HepG2 (cell line): ENCODE results near the gene SERTAD3. TPM values are rescaled to one million over a fixed set of nuclear protein-coding genes. Genes with fewer than 3 reads are reported as not detected.

ENCODE experiments used
- CEBPZ ChIP-seq: IDR thresholded peaks from 2 replicates; pipeline ENCODE4 v1.6.1; 2012; ENCODE audit warnings: low read length, improper control_type of control experiment
- HDAC1 ChIP-seq: sonication (generic); formaldehyde crosslinking; IDR thresholded peaks from 2 replicates; pipeline ENCODE4 v1.5.1; 2020; ENCODE audit warnings: mild to moderate bottlenecking, missing genetic modification reagents
- HDAC6 ChIP-seq: fragments of 200-600 bp; sonication (generic); IDR thresholded peaks from 2 replicates; pipeline ENCODE4 v1.7.0; 2017; ENCODE audit warnings: mild to moderate bottlenecking, antibody characterized with exemption, low read length, low read depth
- KLF13 ChIP-seq: sonication (generic); formaldehyde crosslinking; IDR thresholded peaks from 2 replicates; pipeline ENCODE4 v1.4.0; 2020; ENCODE audit warnings: mild to moderate bottlenecking, missing genetic modification reagents
- MIER3 ChIP-seq: IDR thresholded peaks from 2 replicates; pipeline ENCODE4 v1.6.1; 2016; ENCODE audit warnings: missing compliant biosample characterization, borderline replicate concordance
- NFYB ChIP-seq: sonication (generic); formaldehyde crosslinking; IDR thresholded peaks from 2 replicates; pipeline ENCODE4 v1.4.0; 2020; ENCODE audit warnings: missing genetic modification reagents
- PHF8 ChIP-seq: sonication (generic); formaldehyde crosslinking; IDR thresholded peaks from 2 replicates; pipeline ENCODE4 v1.5.0; 2020; ENCODE audit warnings: missing genetic modification reagents
- SKI ChIP-seq: fragments of 450-650 bp; IDR thresholded peaks from one replicate; pipeline ENCODE4 v1.6.1; 2018; ENCODE audit warnings: mild to moderate bottlenecking; ENCODE audit not compliant: partially characterized antibody
- SKIL ChIP-seq: sonication (generic); formaldehyde crosslinking; IDR thresholded peaks from 2 replicates; pipeline ENCODE4 v1.8.0; 2022; ENCODE audit warnings: missing genetic modification reagents, mild to moderate bottlenecking, moderate library complexity, borderline replicate concordance
- USF2 ChIP-seq, 2 experiments: sonication (generic) in 1 of 2; formaldehyde crosslinking in 1 of 2; IDR thresholded peaks; 2 replicates each; pipeline versions ENCODE4 v1.5.1 to v1.6.1; 2011 to 2020; ENCODE audit warnings: borderline replicate concordance in 1 of 2, low read depth in 1 of 2, low read length in 1 of 2, mild to moderate bottlenecking in 1 of 2, missing genetic modification reagents in 1 of 2, moderate library complexity in 1 of 2
- ZNF724P ChIP-seq: sonication (generic); formaldehyde crosslinking; IDR thresholded peaks from 2 replicates; pipeline ENCODE4 v1.8.0; 2022; ENCODE audit warnings: missing genetic modification reagents, borderline replicate concordance
- ZNF747 ChIP-seq: sonication (generic); formaldehyde crosslinking; IDR thresholded peaks from 2 replicates; pipeline ENCODE4 v1.8.1; 2023; ENCODE audit warnings: missing genetic modification reagents, mild to moderate bottlenecking, borderline replicate concordance
- ZNF75D ChIP-seq: sonication (generic); formaldehyde crosslinking; IDR thresholded peaks from 2 replicates; pipeline ENCODE4 v1.8.1; 2023; ENCODE audit warnings: missing genetic modification reagents, mild to moderate bottlenecking, borderline replicate concordance
- ZUFSP ChIP-seq: sonication (generic); formaldehyde crosslinking; IDR thresholded peaks from 2 replicates; pipeline ENCODE4 v1.9.0; 2021; ENCODE audit warnings: missing genetic modification reagents, mild to moderate bottlenecking, borderline replicate concordance
- polyA plus RNA-seq, 8 experiments: library from polyadenylated mRNA; depleted of rRNA in 3 of 8; stranded (reverse) in 7 of 8; unstranded in 1 of 8; fragments of >200 nt; fragmentation: Illumina TruSeq in 4 of 8; extraction: Trizol in 4 of 8; gene quantifications; 2 replicates each; pipeline versions ENCODE4 v1.2.1 to v1.2.3, GENCODE V29; 2011 to 2016; ENCODE audit warnings: low read depth in 4 of 8, missing spikeins in 1 of 8, mixed read lengths in 1 of 8; ENCODE audit not compliant: insufficient read depth in 1 of 8
- total RNA-seq, 5 experiments: library from RNA; depleted of rRNA; stranded (reverse); fragments of >200 nt; fragmentation: Illumina TruSeq; extraction: Trizol; gene quantifications; 2 replicates each; pipeline ENCODE4 v1.2.3, GENCODE V29; 2016; ENCODE audit warnings: low read depth in 1 of 5

SERTAD3 gene
- total and polyA plus RNA-seq, 2 of the 13 experiments (the other 11 are each of a cell fraction or from before 2014, with no cell fraction given), result 9.6 to 16.9 TPM

DNA sequence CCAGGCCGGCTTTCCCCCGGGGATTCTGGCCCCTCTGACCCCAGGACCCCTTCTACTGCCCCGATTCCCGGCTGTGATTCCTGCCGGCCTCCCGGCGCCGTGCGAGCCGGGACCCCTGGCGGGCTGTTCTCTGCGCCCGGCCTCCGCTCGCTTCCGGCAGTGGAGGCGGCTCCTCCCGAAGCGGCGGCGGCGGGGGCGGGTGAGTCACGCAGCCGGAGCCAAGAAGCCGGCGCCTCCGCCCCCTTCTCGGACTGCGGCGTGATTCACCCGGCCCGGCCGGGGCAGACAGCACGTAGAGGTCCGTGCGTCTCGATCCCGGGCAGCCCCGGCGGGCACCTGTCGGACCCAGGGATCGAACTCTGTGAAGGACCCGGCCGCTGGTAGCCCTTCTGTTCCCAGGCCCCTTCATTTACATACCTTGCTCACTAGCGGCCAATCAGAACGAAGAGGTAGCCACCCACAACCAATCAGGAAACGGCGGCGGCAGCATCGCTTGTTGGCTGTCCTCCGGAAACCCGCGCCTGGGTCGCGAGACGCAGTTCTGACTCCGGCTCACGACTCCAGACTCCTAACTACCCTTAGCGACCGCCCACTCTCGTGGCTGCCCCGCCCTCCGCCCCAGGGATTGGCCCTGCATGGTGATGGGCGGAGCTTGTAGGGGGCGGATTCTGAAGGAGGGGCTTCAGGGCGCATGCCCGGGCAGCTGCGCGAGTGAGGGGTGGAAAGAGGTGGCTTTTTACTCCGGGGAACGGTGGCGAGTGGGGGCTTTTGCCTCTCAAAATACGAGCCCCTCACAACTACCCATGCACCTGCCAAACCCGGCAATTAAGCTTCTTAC is 18.5 kb downstream of the SERTAD3 start, which contains the start of gene SERTAD1 (continued):
- TF ChIP-seq ZUFSP (CRISPR knock-in tag) (no peak), HDAC6 (no peak), PHF8 (peak; percentile 71; the same call in 1 of the 2 replicates), SKIL (CRISPR knock-in tag) (no peak; the same call in 1 of the 2 replicates), MIER3 (CRISPR knock-in tag) (0 out of 2 replicates have a peak, but pooled peaks have one; percentile 18), ZNF747 (0 out of 2 replicates have a peak, but pooled peaks have one; percentile 36), NFYB (CRISPR knock-in tag) (peak; percentile 99), KLF13 (CRISPR knock-in tag) (no peak), ZNF75D (no peak), USF2 (IDR thresholded peaks at IDR 0.05; ENCODE audit: low read depth, low read length) (no peak), USF2 (CRISPR knock-in tag; IDR thresholded peaks at IDR 0.05; ENCODE audit: borderline replicate concordance) (no peak), HDAC1 (CRISPR knock-in tag) (peak; percentile 11; the same call in 1 of the 2 replicates), SKI (peak; percentile 56), CEBPZ (no peak), ZNF724P (CRISPR knock-in tag) (no peak)
